NB4 (cell line): Measurements from ENCODE around the gene SURF2.
"Not testable (repeated sequence)": the region's sequence is repeated elsewhere in the genome, so short reads cannot be mapped to it uniquely, and the experiment has no call there.

Source experiments
- DNase-seq: peaks from one replicate; pipeline ENCODE4 v3.0.0; 2010; ENCODE audit warnings: low read depth
- H3K4me3 ChIP-seq: one replicate; pipeline ENCODE4 v1.5.1; 2011; ENCODE audit warnings: mild to moderate bottlenecking, low read depth, low read length, moderate library complexity
- CTCF ChIP-seq: IDR thresholded peaks from one replicate; pipeline ENCODE4 v1.5.1; 2012; ENCODE audit warnings: low read depth, low read length
- MAX ChIP-seq: IDR thresholded peaks from 2 replicates; pipeline ENCODE4 v1.6.1; 2011; ENCODE audit warnings: low read depth, low read length
- MYC ChIP-seq: IDR thresholded peaks from 2 replicates; pipeline ENCODE4 v1.6.1; 2011; ENCODE audit warnings: low read depth, low read length
- POLR2A ChIP-seq: IDR thresholded peaks from 2 replicates; pipeline ENCODE4 v1.6.1; 2011; ENCODE audit warnings: mild to moderate bottlenecking; ENCODE audit not compliant: insufficient read length; ENCODE audit errors: extremely low read depth

Gene SURF2

DNA sequence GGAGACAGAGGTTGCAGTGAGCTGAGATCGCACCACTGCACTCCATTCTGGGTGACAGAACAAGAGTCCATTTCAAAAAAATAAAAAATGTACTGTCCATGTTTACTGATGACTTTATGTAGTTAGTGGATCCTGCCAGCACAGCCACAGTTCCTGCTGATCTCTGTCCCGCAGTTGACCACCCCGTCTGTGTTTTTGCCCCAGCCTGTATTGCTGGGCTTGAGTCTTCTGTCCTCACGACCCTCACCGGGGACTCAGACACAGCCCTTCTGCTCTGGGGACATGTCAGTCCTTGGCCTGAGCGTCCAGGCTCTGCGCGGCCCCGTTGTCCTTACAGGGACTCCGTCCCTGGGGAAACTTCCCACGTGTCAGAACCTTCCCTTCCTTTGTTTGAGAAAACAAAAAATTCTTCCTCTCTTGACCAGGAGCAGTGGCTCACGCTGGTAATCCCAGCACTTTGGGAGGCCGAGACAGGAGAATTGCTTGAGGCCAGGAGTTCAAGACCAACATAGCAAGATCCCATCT is 34.9 kb upstream of the SURF2 start:
- no peak overlapping the region for H3K4me3 ChIP-seq
- no peak for DNase-seq
- TF ChIP-seq CTCF (no peak), POLR2A (no peak), MAX (no peak), MYC (no peak)

DNA sequence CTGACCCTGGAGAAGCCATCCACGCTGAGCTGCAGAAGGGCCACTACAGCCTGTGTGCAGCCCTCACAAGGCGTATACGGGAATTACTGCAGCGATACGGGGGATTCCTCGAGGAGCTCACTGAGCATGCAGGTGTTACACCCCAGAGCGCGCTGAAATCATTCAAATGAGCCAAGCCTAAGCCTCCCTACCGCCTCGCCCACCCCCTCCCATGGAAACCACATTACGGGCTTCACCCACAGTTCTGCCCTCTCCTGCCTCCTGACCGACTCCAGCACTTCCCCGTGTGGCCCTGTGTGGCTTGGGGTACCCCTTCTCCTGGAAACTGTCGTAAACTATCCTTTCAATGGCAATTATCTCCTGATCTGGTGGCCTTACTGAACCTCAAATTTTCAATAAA is 33.6 kb upstream of the SURF2 start:
- TF ChIP-seq POLR2A (no peak), MYC (no peak), MAX (no peak)
- H3K4me3 ChIP-seq: no peak overlapping the region
- no peak for DNase-seq

- TF ChIP-seq CTCF: no peak
- no peak for TF ChIP-seq MYC
- TF ChIP-seq POLR2A: no peak
- TF ChIP-seq MAX: no peak
- DNase-seq: no peak
- no peak overlapping the region for H3K4me3 ChIP-seq
These were observed 33.1 kb upstream of the SURF2 start for GRCh38 chr9:133323211-133323610.

GRCh38 chr9:133323991-133324703 is 32.2 kb upstream of the SURF2 start:
- TF ChIP-seq MYC (no peak), POLR2A (no peak), CTCF (no peak), MAX (no peak)
- H3K4me3 ChIP-seq: no peak overlapping the region
- DNase-seq: no peak

DNA sequence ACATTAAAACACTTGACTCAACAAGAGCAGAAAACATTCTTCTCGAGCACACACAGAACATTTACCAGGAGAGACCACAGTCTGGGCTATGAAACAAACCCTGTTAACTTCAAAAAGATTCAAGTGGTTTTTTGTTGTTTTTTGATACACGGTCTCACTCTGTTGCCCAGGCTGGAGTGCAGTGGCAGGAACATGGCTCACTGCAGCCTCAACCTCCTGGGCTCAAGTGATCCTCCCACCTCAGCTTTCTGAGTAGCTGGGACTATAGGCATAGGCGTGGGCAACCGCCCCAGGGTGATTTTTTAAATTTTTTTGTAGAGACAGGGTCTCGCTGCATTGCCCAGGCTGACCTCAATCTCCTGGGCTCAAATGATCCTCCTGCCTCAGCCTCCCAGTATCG is 29.3 kb upstream of the SURF2 start:
- H3K4me3 ChIP-seq, DNase-seq: not testable (repeated sequence)

GRCh38 chr9:133327834-133328484 is 28.4 kb upstream of the SURF2 start:
- DNase-seq: no peak
- H3K4me3 ChIP-seq: no peak overlapping the region
- TF ChIP-seq CTCF: no peak
- no peak for TF ChIP-seq MYC
- TF ChIP-seq POLR2A: no peak
- TF ChIP-seq MAX: no peak
